Adrenal gland (tissue), 12 donors: ENCODE data around the gene PYDC1. TPM values are rescaled to one million over a fixed set of nuclear protein-coding genes. Genes with fewer than 3 reads are reported as not detected.

ENCODE experiments used
- DNase-seq, 7 donors: peaks; one replicate each; pipeline ENCODE4 v3.0.0-alpha.2; 2019 to 2020
- H3K27ac ChIP-seq, 5 donors: fragments of 200-600 bp; sonication (generic) in 4 of 5; 1 replicate in 3 of 5; 2 replicates in 2 of 5; pipeline versions ENCODE4 v1.5.1 to v1.8.0; 2016 to 2020; ENCODE audit warnings: mild to moderate bottlenecking in 1 of 5
- H3K27me3 ChIP-seq: fragments of 200-600 bp; 2 replicates; pipeline ENCODE4 v1.8.0; 2021
- H3K36me3 ChIP-seq, 2 donors: fragments of 200-600 bp; replicated peaks in 1 of 2; 1 replicate in 1 of 2; 2 replicates in 1 of 2; pipeline versions ENCODE4 v1.5.1 to v1.8.0; 2018 to 2022
- H3K4me1 ChIP-seq, 2 donors: fragments of 200-600 bp; replicated peaks in 1 of 2; 1 replicate in 1 of 2; 2 replicates in 1 of 2; pipeline versions ENCODE4 v1.5.1 to v1.8.0; 2018 to 2021
- H3K4me3 ChIP-seq, 4 donors: fragments of 200-600 bp; sonication (generic) in 3 of 4; one replicate each; pipeline ENCODE4 v1.5.1; 2016 to 2018
- H3K9me3 ChIP-seq, 3 donors: fragments of 200-600 bp; sonication (generic) in 1 of 3; replicated peaks in 1 of 3; 1 replicate in 2 of 3; 2 replicates in 1 of 3; pipeline versions ENCODE4 v1.5.1 to v1.8.0; 2016 to 2021
- POLR2A ChIP-seq, 2 donors: fragments of 450-650 bp; IDR thresholded peaks; one replicate each; pipeline ENCODE4 v1.6.1; 2017; ENCODE audit warnings: antibody characterized with exemption in 2 of 2, mild to moderate bottlenecking in 2 of 2, moderate library complexity in 1 of 2
- WGBS, 4 donors: extraction: QIAGEN DNeasy Blood & Tissue Kit in 2 of 4; methylation state at CpG; one replicate each; pipeline versions ENCODE4 v1.1.5 to v1.1.7; 2013 to 2017; 5-methylcytosine and 5-hydroxymethylcytosine counted together
- intact Hi-C, 2 donors: fragments of 100-400 bp; cut with DNase I; formaldehyde crosslinking; loops; one replicate each; pipeline versions ENCODE4 v1.14.1 to v1.15.0; 2022 to 2023
- polyA plus RNA-seq, 3 donors: library from polyadenylated mRNA; stranded (reverse); fragments of 200-250 nt in 2 of 3; fragments of 350-450 nt in 1 of 3; fragmentation: Illumina TruSeq in 1 of 3; extraction: RNeasy Lipid Tissue Mini Kit (QIAGEN cat#74804) in 1 of 3; gene quantifications; one replicate each; pipeline ENCODE4 v1.2.3, GENCODE V29; 2013 to 2014
- total RNA-seq, 9 donors: library from RNA; depleted of rRNA in 4 of 9; stranded (reverse); fragments of >200 nt in 4 of 9; fragments of 120-200 nt in 1 of 9; fragmentation: NEBNext Ultra II Directional in 1 of 9; extraction: Animal tissue kit (Norgen Biotek cat#: 25700) in 1 of 9; gene quantifications; one replicate each; pipeline versions ENCODE4 v1.1.0 to v1.2.4, GENCODE V29; 2013 to 2023
- TF ChIP-seq, protein P1 (sequence below), 6 experiments: fragments of 450-650 bp in 4 of 6; fragments of 200-600 bp in 2 of 6; sonication (generic) in 1 of 6; IDR thresholded peaks; 1 replicate in 5 of 6; 2 replicates in 1 of 6; pipeline versions ENCODE4 v1.5.1 to v1.8.0; 2016 to 2021; ENCODE audit warnings: antibody characterized with exemption in 6 of 6, mild to moderate bottlenecking in 2 of 6, moderate library complexity in 1 of 6
- donor health status: healthy with polysubstance abuse.
- donor health status: Bipolar disorder and iron deficiency.
- donor health status: DM: yes; HTN: yes; CAD: no.
- donor health status: DM: no; HTN: no; CAD: no.
- donor health status: DM: no; HTN: no; CAD: no.
- donor health status: DM: yes; HTN: yes; CAD: no.

PYDC1 gene
- total and polyA plus RNA-seq, 12 donors, result not detected

DNA sequence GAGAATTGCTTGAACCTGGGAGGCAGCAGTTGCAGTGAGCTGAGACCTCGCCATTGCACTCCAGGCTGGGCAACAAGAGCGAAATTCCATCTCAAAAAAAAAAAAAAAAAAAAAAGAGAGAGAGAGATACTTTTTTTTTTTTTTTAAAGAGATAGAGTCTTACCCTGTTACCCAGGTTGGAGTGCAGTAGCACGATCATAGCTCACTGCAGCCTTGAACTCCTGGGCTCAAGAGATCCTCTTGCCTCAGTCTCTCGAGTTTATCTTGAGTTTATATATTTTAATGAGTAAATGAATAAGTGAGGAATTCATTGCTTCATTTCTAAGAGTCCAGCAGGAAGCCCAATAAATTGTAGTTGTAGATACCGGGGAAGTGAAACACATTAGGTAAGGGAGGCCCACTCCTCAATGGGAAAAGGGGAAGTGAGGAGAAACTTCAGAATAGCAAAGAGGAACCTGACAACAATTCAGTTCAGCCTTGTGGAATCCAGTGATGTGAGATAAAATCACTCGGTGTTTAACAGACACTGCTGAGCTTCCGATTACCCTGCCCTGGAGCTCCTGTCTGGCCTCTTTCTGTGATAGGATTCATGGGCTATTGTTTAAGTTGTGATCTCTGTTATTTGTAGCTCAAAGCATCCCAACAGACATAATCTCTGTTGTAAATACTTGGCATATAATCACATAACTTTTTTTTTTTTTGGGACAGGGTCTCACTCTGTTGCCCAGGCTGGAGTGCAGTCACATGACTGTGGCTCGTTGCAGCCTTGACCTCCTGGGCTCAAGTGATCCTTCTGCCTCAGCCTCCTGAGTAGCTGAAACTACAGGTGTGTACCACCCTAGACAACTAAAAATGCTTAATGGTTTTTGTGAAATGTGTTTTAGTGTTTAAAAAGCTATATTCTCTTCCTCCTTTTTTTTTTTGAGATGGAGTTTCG is 27.1 kb upstream of the PYDC1 start:
- intact Hi-C loops, result no loop called here

DNA sequence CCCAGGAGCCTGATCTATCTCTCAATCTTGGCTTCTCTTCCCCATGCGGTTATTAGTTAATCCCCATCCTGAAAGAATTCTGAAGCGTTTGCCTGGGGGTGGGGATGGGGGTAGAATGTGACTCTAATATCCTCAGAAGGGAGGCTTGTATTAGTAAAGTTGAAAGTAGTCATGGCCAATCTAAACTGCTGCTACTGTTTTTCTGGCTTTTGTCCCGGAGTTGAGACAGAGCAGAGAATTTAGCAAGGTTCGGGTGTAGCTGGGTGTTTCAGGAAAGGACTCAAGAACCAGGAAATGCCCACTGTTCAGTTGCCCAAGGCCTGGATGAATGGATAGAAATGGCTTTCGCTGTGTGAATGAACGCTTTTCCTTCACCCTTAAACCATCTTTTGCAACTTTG is 25.3 kb upstream of the PYDC1 start:
- no peak overlapping the region for H3K27ac ChIP-seq
- peak in 2 of 7 donors; percentile 35 to 37 for DNase-seq

More for the DNA sequence above, 27.1 kb upstream of the PYDC1 start:
- TF ChIP-seq, protein P1, sequence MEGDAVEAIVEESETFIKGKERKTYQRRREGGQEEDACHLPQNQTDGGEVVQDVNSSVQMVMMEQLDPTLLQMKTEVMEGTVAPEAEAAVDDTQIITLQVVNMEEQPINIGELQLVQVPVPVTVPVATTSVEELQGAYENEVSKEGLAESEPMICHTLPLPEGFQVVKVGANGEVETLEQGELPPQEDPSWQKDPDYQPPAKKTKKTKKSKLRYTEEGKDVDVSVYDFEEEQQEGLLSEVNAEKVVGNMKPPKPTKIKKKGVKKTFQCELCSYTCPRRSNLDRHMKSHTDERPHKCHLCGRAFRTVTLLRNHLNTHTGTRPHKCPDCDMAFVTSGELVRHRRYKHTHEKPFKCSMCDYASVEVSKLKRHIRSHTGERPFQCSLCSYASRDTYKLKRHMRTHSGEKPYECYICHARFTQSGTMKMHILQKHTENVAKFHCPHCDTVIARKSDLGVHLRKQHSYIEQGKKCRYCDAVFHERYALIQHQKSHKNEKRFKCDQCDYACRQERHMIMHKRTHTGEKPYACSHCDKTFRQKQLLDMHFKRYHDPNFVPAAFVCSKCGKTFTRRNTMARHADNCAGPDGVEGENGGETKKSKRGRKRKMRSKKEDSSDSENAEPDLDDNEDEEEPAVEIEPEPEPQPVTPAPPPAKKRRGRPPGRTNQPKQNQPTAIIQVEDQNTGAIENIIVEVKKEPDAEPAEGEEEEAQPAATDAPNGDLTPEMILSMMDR (IDR thresholded peaks at IDR 0.05), result no peak
- TF ChIP-seq POLR2A (IDR thresholded peaks at IDR 0.05), result no peak
- Histone ChIP-seq H3K4me1 (no peaks in the 10 kb centered on the region), H3K9me3 (no peaks in the 10 kb centered on the region), H3K36me3 (no peaks in the 10 kb centered on the region), H3K27ac (no peak overlapping the region), H3K4me3 (no peak overlapping the region), H3K27me3 (peaks cover 10% of the 10 kb centered on the region)
- no peak for DNase-seq
- 50 to 60% (median 58%) methylated on average over 8 to 9 of the region's 9 CpGs for WGBS, 4 donors

DNA sequence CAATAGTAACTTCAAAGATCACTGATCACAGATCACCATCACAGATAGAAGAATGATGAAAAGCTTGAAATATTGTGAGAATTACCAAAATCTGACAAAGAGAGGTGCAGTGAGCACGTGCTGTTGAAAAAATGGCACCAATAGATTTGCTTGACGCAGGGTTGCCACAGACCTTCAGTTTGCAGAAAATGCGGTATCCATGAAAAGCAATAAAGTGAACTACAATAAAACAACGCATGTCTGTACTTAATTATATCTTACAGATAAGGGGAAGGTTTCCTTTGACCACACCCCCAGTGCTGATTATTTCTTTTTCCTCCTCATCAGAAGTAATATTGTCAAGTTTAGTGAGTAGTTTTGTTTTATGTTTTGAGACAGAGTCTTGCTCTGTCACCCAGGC is 21.1 kb upstream of the PYDC1 start:
- Histone ChIP-seq H3K9me3 (no peaks in the 10 kb centered on the region), H3K27ac (no peak overlapping the region), H3K27me3 (no peaks in the 10 kb centered on the region), H3K36me3 (no peaks in the 10 kb centered on the region), H3K4me1 (no peaks in the 10 kb centered on the region), H3K4me3 (no peak overlapping the region)
- intact Hi-C loops, result no loop called here
- TF ChIP-seq POLR2A (IDR thresholded peaks at IDR 0.05), result no peak
- DNase-seq, result no peak
- WGBS, 4 donors, result 81 to 88% (median 84%) methylated on average over 4 of the region's 4 CpGs

More for the DNA sequence above, 25.3 kb upstream of the PYDC1 start:
- Histone ChIP-seq H3K36me3 (no peaks in the 10 kb centered on the region), H3K4me1 (no peaks in the 10 kb centered on the region), H3K9me3 (no peaks in the 10 kb centered on the region), H3K4me3 (no peak overlapping the region), H3K27me3 (peaks cover 6% of the 10 kb centered on the region)
- WGBS, 4 donors, result 51 to 59% (median 52%) methylated on average over 5 to 6 of the region's 6 CpGs
- intact Hi-C loops, result no loop called here
- no peak for TF ChIP-seq POLR2A (IDR thresholded peaks at IDR 0.05)

DNA sequence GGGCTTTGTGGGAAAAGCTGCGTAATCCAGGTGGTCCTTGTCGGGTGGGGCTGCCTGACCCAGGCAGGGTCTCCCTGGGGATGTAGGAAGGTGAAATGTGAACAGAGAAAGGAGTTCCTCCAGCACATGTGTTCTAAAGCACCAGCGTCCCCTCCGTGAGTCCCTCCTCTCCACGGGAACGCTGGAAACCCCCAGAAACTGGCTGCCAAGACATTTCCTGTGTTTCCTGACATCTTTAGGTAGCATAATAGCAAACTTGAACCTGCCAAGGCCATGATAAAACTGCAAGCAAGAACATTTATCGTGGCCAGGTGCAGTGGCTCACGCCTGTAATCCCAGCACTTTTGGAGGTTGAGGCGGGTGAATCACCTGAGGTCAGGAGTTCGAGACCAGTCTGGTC is 12.6 kb upstream of the PYDC1 start:
- Histone ChIP-seq H3K27me3 (no peaks in the 10 kb centered on the region), H3K36me3 (no peaks in the 10 kb centered on the region), H3K4me1 (no peaks in the 10 kb centered on the region), H3K27ac (no peak overlapping the region), H3K9me3 (no peaks in the 10 kb centered on the region), H3K4me3 (no peak overlapping the region)
- TF ChIP-seq, protein P1 (IDR thresholded peaks at IDR 0.05), result no peak
- no peak for TF ChIP-seq POLR2A (IDR thresholded peaks at IDR 0.05)
- DNase-seq, result no peak
- intact Hi-C loops, result no loop called here
- WGBS, 4 donors, result 57 to 63% (median 59%) methylated on average over 10 of the region's 10 CpGs

DNA sequence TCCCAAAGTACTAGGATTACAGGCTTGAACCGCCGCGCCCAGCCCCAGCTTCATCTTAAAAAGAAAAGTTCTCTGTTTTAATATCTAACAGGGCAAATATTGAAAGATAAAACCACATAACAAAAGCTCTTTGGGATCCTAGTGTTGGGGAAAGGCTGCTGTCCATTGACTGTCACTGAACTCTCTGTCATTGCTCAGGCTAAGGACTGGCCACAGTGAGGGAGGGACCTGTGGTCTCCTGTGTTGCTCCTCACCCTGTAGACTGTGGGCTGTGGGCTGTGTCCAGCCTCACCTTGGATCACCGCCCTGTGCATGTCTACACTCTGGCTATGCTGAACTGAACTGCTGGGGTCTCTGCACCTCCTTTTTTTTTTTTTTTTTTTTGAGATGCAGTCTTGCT is 11.3 kb upstream of the PYDC1 start:
- Histone ChIP-seq H3K9me3 (no peaks in the 10 kb centered on the region), H3K27me3 (no peaks in the 10 kb centered on the region), H3K4me3 (no peak overlapping the region), H3K36me3 (no peaks in the 10 kb centered on the region), H3K4me1 (no peaks in the 10 kb centered on the region), H3K27ac (no peak overlapping the region)
- 94 to 99% (median 97%) methylated on average over 4 of the region's 4 CpGs for WGBS, 4 donors
- intact Hi-C loops, result no loop called here
- TF ChIP-seq, protein P1 (IDR thresholded peaks at IDR 0.05), result no peak
- no peak for TF ChIP-seq POLR2A (IDR thresholded peaks at IDR 0.05)
- DNase-seq, result no peak
